T follicular helper cell (primary cell): ENCODE data around the gene CD248.
"Not testable (repeated sequence)": the region's sequence is repeated elsewhere in the genome, so short reads cannot be mapped to it uniquely, and the experiment has no call there.

Source experiments
- DNase-seq: peaks from one replicate; pipeline ENCODE4 v3.0.0-alpha.2; 2020; ENCODE audit warnings: low read depth

CD248 gene

GRCh38 chr11:66289548-66290329, 27.1 kb downstream of the CD248 start:
- DNase-seq: peak; percentile 64

DNA sequence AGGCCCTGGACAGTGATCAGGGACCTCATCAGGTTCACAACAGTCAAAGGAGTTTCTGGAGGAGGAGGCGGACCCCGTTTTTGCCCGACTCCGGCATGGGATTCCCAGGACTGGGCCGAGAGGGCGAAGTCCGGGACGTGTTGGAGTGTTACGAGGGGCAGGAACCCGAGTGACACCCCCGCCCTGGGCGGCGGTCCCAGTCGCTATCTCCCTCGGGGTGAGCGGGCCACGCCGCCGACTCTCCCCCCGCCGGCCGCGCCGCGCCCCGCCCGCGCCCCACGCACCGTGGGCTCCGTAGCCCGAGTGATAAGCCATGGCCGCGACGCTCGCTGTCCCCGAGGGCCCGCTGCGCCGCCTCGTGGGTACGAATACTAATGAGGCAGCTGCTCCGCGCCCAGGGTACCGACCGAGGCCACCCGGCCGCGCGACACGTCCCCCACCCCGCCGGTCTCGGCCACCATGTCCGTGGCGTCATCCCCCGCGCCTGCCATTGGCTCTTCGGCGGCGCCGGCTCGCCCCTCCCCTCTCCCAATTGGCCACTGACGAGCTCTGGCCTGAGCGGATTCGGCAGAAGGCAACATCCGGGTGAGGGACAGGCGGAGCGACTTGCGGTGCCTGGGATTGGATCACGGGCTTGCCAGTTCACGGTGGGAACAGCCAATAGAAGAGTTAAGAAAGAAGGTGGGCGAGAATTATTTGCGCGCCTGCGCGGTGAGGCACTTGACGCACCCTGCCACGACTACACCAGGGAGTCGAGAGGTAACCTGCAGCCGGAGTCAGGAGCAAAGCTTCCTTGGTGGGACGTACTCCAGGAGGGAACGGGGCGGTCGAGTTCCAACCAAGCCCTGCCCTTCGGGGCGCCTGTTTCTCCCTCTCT, 27.9 kb downstream of the CD248 start, which contains the start of gene YIF1A:
Gene YIF1A, minus strand, starts transcription at position 473 of the 877 bp plus-strand sequence. Its CDS starts 158 bp downstream, at position 315.
- DNase-seq: peak; percentile 98

DNA sequence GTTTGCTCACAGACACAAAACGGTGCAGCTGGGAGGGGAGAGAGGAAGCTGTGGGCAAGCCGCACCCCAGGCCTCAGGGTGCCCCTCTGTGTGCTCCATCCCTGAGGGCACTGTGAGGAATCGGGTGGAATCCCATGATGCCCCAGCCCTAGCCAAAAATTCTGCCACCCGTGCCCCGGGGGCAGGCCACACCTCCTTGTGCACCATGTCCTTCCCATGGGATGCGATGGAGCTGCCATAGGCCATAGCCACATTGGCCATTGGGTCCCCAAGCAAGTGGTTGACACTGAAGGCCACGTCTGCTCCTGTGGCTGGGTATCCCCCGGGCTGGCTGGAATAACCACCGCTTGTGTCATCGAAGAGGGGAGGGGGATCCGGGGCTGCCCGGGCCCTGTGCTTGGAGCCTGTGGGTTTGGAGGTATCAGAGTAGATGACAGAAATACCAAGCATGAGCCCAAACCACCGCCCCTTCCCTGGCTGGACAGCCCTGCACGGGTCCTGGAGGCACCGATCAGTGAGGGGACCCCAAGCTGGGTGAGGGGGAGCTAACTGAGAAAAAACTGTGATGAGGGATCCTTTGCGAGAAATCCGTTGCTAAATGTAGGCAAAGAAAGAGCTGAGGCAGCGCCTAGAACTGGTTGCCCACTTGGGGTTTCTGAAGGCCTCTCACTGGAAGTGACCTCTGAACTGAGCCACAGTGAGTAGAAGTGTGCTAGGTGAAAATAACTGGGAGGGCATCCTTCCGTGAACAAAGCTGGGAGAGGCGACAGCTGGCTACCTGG, 28.8 kb downstream of the CD248 start:
- DNase-seq: no peak

DNA sequence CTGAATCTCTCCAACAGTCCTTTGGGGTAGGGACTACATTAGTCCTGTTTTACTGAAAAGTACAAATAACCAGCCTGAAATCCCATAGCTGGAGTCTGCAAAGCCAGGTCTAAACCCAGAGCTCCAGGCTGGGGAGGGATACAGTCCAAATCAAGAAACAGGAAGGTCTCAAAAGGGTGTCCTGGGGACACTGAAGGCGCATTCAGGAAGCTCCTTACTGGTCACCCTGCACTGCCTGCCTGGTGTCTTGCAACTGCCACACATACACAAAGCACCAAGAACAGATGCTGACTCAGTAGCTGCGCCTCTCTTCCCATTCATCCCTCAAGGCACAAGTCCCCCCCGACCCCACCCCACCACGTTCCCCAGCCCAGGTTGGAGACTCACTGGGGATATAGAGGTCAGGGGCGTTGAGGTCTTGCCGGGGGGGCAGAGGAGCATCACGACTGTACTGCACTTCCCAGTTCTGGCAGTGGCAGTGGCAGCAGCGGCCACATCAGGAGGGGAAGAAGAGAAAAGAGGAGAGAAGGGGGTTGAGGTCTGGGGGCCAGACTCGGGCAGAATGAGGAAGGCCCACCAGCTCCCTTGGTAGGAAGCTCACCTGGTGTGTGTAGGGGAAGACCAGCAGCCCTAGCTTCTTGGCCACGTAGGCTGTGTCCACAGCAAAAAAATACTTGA, 29.5 kb downstream of the CD248 start:
- DNase-seq: no peak

DNA sequence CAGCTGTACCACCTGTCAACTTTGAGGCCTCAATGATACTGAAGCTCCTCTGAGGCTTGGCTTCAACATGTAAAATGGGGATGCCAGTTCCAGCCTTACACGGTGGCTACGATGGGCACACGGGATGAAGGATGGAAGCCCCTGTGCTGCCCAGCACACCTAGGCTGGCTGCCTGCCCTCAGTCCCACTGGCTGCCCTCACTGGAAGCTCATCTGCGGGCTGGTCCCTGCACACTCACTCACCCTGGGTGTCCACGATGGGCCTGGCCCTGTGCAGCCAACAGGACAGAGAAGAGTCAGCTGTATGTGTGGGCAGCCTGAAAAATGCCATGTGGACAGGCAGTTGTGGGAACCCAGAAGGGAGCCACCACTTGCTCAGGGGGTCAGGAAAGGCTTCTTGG, 30.1 kb downstream of the CD248 start:
- DNase-seq: no peak

DNA sequence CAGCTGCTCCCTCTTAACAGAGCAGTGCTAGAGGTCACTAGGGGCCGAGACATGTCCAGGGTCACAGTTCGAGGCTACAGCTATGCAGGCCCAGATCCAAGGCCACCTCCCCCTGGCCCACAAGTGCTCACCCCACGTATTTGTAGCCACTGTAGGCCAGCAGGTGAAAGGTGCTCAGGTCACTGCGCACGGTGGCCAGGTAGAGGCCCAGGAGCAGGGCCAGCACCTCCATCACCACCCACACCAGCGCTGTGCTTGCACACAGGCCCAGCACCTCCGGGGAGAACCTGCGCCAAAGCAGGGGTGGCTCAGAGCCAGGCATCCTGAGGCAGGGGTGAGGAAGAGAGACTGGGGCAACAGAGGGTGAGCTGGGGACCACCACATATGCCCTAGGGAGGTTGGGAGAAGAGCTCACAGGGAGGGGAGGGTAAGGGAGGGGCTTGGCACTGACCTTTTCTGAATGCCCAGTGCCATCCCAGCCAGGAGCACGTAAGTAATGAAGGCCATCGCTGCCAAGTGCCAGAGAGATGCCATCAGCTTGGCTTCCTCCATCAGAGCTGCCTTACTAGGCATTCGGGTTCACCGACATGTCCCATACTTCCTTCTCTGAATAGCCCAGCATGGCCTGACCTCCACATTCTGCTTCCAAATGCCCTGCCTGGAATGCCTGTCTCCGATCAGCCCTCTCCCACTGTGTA, 31.4 kb downstream of the CD248 start:
- DNase-seq: no peak

GRCh38 chr11:66284526-66285078, 32.2 kb downstream of the CD248 start:
- DNase-seq: no peak

DNA sequence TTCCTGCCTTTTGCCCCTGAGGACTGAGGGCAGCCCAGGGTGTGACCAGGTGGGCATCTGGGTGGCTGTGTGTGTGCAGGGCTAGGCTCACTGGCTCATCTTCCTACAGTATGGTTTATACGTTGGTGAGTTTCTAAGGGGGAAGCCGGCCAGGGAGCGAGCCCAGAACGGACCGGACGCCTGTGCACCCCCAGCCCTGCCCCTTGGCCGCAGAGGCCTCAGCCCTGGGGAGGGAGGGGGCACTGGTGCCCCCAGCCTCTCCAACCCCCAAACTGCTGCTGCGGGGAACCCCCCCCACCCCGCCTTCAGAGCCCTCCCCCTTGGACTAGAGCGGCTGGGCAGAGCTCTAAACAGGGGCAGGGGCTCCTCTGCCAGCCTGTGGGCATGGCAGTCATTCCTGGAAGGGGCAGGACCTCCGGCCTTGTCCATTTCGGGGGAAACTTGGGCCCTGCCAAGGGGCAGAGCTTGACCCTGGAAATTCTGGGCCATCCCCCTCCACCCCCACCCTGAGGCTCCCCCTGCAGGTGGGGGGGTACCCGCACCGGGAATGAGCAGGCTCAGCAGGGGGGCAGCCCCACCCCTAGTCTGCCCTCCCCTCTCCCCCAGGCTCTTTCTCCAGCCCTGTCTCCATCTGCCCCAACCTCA, 33.3 kb downstream of the CD248 start:
- DNase-seq: no peak

DNA sequence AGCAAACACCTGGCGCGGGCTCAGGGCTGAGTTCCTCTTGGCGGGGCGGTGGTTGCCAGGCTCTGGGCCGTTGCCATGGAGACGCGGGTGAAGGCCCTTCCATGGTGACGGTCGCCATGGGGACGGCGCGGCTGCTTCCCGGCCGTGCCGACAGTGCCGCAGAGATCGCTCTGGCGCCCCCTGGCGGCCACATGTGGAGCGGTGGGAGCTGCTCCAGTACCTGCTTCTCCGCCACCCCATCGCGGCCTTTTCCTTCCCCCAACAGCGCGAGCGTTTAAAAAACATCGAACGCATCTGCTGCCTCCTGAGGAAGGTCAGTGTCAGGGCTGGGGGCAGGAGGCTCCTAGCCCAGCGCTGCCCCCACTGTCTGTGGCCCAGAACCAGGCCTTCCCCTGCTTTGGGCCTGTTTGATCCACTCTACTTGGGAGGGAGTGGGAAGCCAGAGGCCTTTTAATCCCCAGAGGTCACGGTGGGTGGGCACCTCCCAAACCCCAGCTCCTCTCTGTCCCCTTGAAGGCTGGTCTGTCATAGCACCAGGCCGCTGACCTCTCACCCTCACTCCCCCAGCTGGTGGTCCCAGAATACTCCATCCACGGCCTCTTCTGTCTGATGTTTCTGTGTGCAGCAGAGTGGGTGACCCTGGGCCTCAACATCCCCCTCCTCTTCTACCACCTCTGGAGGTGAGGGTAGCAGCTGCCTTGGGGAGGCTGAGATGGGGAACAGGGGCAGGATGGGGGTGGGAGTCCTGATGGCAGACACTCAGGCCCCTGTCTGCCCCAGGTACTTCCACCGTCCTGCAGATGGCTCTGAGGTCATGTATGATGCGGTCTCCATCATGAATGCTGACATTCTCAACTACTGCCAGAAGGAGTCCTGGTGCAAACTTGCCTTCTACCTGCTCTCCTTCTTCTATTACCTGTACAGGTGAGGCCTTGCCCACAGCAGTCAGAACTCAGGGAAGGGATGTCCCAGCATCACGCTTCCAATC, 34.1 kb downstream of the CD248 start:
- peak; percentile 100 for DNase-seq

- DNase-seq: no peak
Measured at GRCh38 chr11:66281776-66282467, 34.9 kb downstream of the CD248 start.

DNA sequence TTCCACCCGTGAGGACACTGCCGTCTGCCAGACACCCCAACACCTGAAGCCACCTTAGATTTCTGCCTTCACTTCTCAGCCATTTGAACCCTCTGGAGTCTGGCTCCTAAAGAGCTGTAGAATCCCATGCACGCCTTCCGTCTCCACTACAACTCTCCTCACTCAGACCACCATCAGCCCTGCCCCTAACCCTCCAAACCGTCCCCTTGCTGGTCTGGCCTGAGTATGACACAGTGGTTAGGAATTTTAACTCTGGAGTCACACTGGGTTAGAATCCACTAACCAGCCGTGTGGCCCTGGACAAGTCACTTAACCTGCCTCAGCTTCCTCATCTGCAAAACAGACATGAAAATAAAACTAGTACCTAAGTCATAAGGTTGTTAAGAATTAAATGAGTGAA, 35.8 kb downstream of the CD248 start:
- DNase-seq: no peak

GRCh38 chr11:66280428-66280827, 36.4 kb downstream of the CD248 start:
- DNase-seq: no peak

DNA sequence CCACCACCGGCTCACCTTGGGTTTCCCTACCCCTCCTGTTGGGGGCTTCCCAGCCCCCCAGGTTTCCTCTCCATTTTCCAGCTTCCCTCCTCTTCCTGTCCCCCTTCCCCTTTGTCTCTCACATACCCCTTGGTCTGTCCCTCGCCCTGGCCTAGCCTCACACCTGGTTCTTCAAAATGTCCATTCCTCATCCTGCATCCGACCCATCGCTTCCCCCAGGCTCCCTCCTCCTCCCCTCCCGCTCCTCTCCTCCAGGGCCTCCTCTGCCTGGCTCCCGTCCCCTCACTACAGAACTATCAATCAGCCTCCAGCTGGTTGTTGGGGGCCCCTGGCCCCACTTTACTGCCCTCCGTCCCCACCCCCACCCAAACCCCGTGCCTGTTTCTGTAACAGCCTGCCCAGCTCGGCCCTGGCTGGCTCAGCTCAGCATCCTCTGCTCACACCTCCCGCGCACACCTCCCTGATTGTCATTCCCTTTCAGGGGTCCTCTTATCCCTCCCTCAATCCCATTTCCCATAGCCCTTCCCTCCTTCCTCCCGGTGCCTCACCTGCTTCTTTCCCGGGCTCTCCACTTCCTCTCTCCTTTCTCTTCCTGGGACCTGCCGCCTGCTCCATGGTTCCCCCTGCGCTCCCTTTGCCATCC, 37.6 kb downstream of the CD248 start:
- no peak for DNase-seq

DNA sequence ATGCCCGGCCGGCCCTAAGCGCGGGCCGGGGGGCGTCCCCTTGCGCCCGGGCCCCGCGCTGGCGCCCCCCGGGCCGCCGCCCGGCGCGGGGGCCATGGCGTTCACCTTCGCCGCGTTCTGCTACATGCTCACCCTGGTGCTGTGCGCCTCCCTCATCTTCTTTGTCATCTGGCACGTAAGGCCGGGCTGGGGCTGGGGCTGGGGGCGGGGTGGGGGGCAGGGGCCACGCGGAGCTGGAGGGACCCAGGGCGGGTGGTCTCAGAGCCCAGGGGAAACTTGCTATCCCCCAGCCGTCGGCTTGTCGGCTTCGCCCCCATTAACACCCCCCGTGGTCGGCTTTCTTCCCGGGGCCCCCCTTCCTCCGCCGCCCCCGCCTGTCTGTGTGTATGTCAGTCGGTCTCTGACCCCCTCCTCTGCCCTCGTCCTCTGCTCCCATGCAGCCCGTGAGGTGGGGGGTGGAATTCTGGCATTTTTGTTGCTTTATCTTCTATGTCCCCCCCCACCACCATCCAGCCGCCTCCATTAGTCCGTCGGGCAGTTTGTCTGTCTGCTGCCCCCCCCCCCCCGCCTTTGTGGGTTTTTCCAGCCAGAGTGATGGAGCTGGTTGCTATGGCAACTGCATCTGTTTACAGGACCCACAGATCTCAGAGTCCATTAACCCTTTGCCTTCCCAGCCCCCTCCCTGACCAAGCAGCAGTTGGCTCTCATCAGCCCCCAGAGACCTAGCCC, 38.3 kb downstream of the CD248 start:
- DNase-seq: no peak

DNA sequence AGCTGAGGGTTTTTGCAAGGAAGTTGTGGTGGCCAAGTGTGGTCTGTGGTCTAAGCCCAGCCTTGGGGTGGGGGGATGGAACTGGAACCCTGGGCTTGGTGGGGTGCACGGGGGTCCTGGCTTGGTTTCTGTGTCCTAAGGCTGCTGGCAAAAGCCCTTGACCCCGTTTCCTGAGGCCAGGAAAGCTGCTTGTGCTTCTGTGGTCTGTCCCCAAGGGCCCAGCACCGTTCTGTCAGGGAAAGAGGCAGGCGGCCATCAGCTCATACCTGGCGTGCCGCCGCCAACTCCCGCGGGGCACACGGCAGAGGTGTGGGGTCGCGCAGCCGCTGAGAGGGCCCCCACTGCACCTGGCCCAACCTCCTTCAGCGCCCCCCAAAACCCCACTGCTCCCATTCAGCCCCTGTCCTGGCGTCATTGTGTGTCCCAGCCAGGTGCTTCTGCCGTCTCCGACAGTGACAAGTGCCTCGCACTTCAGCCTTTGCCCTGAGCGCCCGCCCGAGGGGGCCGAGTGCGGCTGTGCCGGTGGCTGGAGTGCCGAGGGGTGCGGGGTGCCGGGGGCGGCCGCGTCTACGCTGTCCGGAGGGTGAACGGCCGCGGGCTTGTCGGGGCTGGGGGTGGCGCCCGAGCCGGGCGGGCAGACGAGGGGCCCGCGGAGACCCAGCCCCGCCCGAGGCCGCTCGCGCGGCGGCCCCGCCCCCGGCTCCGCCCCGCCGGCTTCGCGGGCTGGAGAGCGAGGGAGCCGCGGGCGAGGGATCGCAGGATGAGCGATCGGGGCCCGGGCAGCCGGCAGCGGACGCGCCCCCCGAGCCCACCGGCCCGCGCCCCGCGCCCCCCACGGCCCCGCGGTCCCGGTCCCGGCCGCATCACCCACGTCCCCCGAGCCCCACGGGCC, 39.1 kb downstream of the CD248 start, which contains the start of gene CNIH2:
Gene CNIH2, plus strand, starts transcription at position 705 of the 892 bp plus-strand sequence. CDS start 282 bp downstream, outside the sequence.
- no peak for DNase-seq

DNA sequence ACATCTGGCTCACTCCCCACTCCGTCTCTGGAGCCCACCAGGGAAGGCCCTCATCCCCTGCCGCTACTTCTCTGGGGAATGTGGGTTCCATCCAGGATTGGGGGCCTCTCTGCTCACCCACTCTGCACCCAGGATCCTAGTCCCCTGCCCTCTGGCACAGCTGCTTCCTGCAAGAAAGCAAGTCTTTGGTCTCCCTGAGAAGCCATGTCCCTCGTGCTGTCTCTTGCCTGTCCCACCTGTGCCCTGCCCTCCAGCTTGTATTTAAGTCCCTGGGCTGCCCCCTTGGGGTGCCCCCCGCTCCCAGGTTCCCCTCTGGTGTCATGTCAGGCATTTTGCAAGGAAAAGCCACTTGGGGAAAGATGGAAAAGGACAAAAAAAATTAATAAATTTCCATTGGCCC, 39.8 kb downstream of the CD248 start:
- DNase-seq: not testable (repeated sequence)
